ENCODE results near the gene PIK3C2A. TPM values are rescaled to one million over a fixed set of nuclear protein-coding genes. Genes with fewer than 3 reads are reported as not detected.

Gene PIK3C2A
- total and polyA plus RNA-seq, 9 donors: 12.0 to 66.1 (median 53.9) TPM

GRCh38 chr11:17173332-17173731, 34.5 kb downstream of the PIK3C2A start:
- 58 to 69% (median 63%) methylated on average over 2 of the region's 2 CpGs for WGBS, 3 donors
- Histone ChIP-seq H3K9me3 (no peaks in the 10 kb centered on the region), H3K4me1 (ENCODE audit: insufficient read depth) (peaks cover 1% of the 10 kb centered on the region), H3K27me3 (no peaks in the 10 kb centered on the region), H3K36me3 (no peaks in the 10 kb centered on the region), H3K4me3 (no peak overlapping the region), H3K27ac (no peak overlapping the region)
- no peak for DNase-seq
- intact Hi-C loops (cut with DNase I): no loop called here
- TF ChIP-seq POLR2A (IDR thresholded peaks at IDR 0.05) (no peak), CTCF (IDR thresholded peaks at IDR 0.05) (no peak), EP300 (IDR thresholded peaks at IDR 0.05) (no peak)

GRCh38 chr11:17171916-17172315, 35.9 kb downstream of the PIK3C2A start:
- no peaks in the 10 kb centered on the region for H3K36me3 ChIP-seq
- 46 to 68% (median 55%) methylated on average over 1 of the region's 1 CpG for whole genome bisulfite sequencing, 3 donors
- no peak overlapping the region for H3K4me3 ChIP-seq
- no peak for DNase-seq
- H3K9me3 ChIP-seq: no peaks in the 10 kb centered on the region
- intact Hi-C loops (cut with DNase I): no loop called here
- peaks cover 1% of the 10 kb centered on the region for H3K4me1 ChIP-seq (ENCODE audit: insufficient read depth)
- no peaks in the 10 kb centered on the region for H3K27me3 ChIP-seq
- TF ChIP-seq CTCF (IDR thresholded peaks at IDR 0.05) (no peak), POLR2A (IDR thresholded peaks at IDR 0.05) (no peak), EP300 (IDR thresholded peaks at IDR 0.05) (no peak)
- no peak overlapping the region for H3K27ac ChIP-seq

DNA sequence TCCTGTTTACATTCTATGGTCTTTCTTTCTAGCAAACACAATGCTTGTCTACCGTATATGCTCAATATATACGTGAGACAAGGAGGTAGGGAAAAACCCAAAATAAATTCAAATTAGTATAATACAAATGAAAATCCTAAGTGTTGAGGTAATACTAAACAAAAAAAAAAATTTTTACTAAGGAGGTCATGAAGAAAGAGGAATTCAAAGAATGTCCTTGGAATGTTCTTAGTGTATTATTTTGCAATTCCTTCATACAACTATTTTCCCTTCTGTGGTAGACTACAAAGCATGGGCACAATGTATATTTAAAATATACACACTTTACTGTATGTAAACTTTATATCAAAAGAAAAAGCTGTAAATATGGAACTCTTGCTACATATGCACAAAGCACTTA, 36.4 kb downstream of the PIK3C2A start:
- no peaks in the 10 kb centered on the region for H3K36me3 ChIP-seq
- TF ChIP-seq EP300 (IDR thresholded peaks at IDR 0.05) (no peak), POLR2A (IDR thresholded peaks at IDR 0.05) (no peak), CTCF (IDR thresholded peaks at IDR 0.05) (no peak)
- no peaks in the 10 kb centered on the region for H3K9me3 ChIP-seq
- 26 to 31% (median 28%) methylated on average over 2 of the region's 2 CpGs for WGBS, 3 donors
- no peak for DNase-seq
- H3K27me3 ChIP-seq: no peaks in the 10 kb centered on the region
- H3K4me1 ChIP-seq (ENCODE audit: insufficient read depth): peaks cover 1% of the 10 kb centered on the region
- no peak overlapping the region for H3K4me3 ChIP-seq
- H3K27ac ChIP-seq: no peak overlapping the region
- intact Hi-C loops (cut with DNase I): no loop called here

GRCh38 chr11:17169876-17170275, 37.9 kb downstream of the PIK3C2A start:
- no peak overlapping the region for H3K27ac ChIP-seq
- WGBS, 3 donors: 89 to 97% (median 95%) methylated on average over 1 of the region's 1 CpG
- intact Hi-C loops (cut with DNase I): loop anchor here in 1 of 4 donors (5.0 kb wide), 1 partner anchor 678 kb away; no protein-coding TSS in a partner anchor

More at GRCh38 chr11:17169876-17170275, 37.9 kb downstream of the PIK3C2A start:
- Histone ChIP-seq H3K27me3 (no peaks in the 10 kb centered on the region), H3K36me3 (no peaks in the 10 kb centered on the region), H3K4me3 (no peak overlapping the region), H3K4me1 (ENCODE audit: insufficient read depth) (peaks cover 1% of the 10 kb centered on the region), H3K9me3 (no peaks in the 10 kb centered on the region)
- TF ChIP-seq CTCF (IDR thresholded peaks at IDR 0.05): no peak
- no peak for TF ChIP-seq POLR2A (IDR thresholded peaks at IDR 0.05)
- TF ChIP-seq EP300 (IDR thresholded peaks at IDR 0.05): no peak
- no peak for DNase-seq
